ENCODE data around the gene CACNA1D.
A peak's percentile ranks its signal among the peaks of the same experiment; 100 is the strongest.

The CACNA1D gene

DNA sequence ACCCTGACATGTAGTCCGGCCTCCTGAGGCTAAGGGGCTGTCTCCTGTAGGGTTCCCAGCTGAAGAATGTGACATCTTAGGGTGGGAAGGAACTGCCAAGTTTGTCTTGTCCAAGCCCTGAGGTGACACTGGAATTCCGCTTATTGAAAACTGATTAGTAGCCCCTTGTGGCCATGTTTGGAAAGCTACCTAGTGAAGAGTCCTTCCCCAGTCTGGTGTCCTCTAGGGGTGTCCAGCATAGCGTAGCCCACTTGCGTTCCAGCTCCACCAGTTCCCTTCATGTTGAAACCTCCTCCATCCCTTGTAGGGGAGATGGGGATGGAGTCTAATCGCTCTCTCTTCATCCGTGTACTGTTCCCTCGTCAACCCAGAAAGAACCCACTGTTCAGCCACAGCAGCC lies 272.3 kb downstream of the CACNA1D start:
- no peak for DNase-seq

DNA sequence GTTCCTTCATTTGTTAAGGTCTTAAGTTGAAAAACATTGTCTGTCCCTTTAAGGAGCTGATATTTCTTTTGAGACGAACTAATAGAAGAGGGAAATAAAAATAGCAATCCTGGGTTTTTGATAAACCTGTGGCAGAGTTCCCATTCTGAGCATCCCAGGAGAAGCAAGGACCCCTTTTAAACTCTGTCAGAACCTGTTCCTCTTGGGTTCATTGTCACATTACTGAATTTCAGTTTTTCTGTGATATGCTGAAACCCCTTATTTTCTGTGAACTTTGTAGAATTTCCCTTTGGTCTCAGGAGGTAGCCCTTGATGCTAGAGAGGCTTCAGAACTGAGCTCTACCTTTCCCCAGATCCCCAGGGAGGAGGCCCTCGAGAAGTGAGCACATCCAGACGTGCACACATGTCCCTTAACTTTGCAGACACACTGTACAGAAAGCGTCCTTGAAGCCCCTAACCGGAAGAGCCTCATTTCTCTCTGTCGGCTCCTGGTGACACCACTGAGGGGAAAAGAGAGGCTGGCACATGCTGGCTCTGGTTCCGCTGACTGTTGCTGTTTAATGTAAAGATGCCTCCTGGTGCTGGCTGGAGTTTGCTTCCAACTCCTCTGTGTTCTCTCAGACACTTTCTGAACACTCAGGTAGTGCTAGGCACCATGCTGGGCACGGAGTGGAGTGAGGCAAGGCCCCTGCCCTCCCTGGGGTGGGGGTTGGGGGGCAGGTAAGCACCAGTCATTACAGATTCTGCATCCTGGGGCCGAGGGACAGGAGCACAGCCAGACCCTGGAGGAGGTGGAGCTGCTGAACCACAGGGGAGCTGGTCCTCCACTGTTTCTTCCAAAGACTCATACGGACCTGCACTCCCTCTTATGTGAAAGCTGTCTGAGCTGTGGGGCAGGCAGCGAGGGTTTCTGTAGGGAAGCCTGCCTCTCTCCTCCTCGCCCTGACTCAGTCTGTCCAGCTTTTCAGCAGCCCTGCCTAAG lies 274.4 kb downstream of the CACNA1D start:
- no peak for DNase-seq

DNA sequence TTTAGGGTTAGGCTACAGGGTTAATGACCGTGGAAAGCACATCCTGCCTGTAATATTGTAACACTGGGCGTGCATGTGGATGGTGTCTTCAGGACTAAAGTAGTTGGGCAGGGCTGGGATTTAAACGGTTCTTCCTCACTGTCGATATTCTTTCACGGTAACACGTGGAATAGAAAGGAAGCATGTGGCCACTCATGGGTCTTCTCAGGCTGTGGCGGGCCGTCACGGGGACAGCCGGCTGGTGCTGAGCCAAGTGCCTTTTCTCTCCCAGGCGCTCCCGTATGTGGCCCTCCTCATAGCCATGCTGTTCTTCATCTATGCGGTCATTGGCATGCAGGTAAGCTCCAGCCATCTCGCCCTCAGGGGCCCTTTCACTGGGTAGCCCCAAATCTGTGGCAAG lies 278.2 kb downstream of the CACNA1D start:
- DNase-seq, result no peak

DNA sequence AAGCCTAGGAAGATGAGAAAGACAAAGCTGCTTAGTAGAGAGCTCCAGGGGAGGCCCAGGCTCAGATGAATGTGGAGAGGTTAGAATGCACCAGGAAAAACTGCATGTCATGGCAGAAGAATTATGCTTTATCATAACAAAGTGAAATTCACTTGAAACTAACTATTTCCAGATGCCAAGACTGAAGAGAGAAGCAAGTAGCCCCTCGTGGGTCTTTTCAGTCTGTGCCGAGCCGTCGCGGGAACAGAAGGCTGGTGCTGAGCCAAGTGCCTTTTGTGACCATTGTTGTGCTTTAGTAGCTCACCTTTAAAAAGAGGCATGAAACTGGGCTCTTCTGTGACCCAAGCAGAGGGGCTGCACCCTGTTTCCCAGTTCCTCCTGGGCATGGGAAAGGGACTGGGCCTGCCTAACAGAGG lies 278.6 kb downstream of the CACNA1D start:
- no peak for DNase-seq

DNA sequence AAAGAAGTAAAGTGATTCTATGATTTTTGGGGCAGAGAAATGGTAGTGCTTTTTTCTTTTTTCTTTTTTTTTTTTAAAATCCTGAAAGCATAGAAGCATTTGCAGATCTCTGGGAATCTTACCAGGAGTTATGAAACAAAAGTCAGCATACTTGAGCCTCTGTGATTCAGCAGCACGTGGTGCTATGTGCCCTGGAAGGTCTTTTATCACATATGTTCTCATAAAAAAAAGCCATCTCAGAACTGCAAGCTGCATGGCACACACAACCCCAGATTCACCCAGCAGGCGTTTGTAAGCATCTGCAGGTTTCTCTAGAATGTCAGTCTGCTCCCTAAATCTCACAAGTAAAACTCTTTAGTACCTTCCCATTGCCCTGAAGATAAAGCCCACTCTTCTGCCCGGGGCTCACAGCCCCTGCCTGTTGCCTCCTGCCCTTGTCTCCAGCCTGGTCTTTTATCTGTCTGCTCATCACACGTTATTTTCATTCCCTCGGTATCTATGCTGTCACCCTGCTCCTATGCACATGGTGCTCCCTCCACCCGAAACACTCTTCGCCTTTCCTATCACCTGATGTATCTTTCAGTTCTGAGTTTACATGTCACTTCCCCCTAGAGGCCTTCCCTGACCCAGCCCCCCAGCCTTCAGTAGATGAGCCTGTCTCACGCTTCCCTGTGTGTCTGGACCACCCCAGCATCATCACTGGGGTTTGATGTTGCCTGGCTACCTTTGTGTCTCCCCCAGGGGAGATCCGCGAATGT lies 279.4 kb downstream of the CACNA1D start:
- peak; percentile 35 for DNase-seq

DNA sequence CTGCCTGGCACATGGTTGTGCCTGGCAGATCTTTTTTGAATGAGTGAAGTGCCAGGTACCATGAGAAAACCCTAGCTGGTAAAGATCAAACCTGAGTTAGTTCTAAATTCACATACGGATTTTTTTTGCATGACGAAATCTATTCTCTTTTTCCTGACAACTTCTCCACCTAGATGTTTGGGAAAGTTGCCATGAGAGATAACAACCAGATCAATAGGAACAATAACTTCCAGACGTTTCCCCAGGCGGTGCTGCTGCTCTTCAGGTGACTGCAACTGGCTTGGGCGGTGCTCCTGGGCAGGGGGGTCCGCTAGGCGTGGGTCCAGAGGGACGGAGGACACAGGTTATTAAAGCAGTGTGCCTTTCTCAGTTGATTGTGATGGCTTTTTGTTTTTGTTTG lies 280.0 kb downstream of the CACNA1D start:
- no peak for DNase-seq

DNA sequence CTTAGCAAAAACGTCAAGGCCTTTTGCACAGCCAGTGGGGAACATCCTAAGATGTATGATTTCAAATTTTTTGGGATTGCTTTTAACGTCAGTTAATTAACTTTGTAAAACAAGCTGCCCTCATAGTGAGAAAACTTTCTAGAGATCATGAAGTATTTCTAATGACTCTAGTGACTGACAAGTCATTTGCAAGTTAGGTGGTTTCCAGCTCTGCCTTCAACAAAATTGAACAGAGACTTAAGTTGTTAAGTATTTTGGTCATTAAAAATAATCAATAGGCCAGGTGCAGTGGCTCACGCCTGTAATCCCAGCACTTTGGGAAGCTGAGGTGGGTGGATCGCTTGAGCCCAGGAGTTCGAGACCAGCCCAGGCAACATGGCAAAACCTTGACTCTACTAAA lies 280.6 kb downstream of the CACNA1D start:
- no peak for DNase-seq

DNA sequence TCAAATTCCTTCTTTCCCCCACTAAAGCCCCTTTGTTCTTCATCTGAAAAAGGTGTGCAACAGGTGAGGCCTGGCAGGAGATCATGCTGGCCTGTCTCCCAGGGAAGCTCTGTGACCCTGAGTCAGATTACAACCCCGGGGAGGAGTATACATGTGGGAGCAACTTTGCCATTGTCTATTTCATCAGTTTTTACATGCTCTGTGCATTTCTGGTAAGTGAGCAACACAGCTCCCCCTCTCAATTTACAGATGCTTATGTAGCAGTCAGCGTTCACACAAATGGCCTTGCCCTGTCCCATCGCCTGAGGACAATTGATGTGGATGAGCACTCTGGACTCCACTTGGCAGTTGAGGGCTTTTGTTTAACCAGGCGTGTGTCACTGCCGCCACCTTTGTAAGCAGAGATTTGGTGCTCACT lies 281.4 kb downstream of the CACNA1D start:
- DNase-seq, result no peak

DNA sequence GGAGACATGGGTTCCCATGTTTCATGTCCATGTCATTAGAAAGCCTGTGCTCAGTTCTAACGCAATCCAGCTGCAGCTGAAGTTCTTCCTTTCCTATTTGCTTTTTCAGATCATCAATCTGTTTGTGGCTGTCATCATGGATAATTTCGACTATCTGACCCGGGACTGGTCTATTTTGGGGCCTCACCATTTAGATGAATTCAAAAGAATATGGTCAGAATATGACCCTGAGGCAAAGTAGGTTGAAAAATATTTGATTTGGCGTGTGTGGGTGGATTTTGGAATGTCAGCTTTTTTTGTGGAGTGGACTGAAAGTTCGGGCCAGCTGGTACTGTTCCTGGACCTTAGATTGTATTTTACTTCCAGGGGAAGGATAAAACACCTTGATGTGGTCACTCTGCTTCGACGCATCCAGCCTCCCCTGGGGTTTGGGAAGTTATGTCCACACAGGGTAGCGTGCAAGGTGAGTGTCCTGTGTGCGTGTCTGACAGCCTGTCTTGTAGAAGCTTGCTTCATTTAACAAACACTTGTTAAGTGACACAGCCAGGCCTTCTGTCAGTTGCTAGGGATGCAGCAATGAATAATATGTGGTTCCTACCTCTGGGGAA lies 282.2 kb downstream of the CACNA1D start:
- DNase-seq, result no peak

DNA sequence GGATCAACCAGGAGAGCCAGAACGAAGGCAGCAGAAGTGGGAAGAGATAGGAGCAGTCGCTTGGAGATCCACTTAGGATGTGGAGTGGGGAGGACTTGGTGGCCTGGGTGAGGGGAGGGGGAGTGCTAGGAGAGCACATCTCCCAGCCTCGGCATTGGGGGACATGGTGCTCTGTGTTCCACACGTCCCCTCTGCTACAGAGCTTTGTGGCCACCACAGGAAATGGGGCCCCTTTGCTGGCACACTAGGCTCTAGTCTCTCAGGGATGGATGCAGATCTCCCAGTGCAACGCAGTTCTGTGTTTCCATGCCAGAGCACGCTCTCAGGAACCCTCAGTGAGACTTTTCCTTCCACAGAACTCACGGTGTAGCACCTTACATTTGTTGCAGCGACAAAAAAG lies 283.1 kb downstream of the CACNA1D start:
- DNase-seq, result peak; percentile 29

DNA sequence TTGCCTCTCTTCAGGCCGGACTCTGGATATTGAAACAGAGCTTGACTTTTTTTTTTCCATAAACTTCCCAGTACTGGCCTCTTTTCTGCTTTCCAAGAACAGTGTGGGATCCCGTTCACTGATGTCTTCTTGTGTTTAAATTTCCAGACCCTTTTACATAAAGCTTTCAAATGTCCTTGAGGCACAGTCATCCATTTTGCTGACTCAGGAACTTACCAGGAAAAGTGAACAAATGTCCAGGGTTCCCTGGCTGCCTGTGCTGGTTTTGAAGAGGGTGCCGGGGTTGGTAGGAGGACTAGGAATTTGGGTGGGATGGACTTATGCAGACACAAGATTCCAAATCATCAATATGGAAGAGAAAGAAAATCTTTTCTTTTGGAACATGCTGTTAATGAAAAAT lies 283.7 kb downstream of the CACNA1D start:
- no peak for DNase-seq

DNA sequence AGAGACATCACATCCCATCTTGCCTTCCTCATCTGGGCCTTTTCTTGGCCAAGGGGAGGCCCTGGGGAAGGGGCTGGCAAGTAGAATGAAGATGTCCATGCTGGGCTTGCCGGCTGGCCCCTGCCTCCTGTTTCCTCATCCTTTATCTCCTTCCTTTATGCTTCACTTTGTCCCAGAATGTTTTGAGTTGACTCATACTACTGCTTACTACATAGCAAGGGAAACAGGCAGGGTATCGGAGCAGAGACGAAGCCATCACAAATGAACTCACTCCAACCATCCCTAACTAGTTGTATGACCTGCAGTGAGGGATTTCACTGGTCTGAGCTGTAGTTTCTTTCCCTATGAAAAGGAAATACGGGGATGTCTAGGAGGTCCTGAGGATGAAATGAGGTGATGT lies 285.8 kb downstream of the CACNA1D start:
- DNase-seq, result no peak

DNA sequence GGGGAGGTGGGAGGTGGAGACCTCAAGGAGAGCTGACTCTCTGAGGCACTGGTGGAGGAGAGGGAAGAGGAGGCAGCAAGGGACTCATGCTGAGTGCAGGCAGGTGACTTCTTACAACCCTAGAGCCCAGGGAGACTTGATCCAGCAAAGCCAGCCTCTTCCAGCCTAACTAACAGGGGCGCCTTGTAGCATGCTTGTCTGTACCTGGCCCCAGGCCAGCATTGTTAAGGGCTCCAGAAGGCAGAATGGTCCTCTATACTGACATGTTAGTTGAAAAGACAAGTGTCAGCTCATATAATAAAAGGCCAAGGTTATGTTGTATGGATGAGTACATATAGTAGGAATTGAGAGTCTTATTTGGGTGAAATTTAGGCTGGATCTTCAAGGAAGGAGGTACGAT lies 286.4 kb downstream of the CACNA1D start:
- DNase-seq, result no peak

DNA sequence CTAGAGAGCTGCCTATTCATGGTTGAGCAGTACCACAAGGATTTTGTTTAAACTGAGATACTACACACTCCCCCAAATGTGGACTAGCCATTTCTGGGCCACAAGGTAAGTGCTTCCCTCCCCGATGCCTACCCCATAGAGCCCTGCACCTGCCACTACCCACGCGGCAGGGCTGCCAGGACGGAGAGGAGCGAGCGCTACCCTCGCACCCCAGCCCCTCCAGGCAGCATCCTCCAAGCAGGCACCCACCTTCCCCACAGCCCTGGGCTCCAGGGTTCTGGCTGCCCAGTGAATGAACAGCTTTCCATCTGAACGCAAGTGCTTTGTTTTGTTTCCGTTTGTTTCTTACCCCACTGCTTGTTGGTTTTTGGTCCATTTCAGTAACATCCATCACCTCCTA lies 292.6 kb downstream of the CACNA1D start:
- no peak for DNase-seq

DNA sequence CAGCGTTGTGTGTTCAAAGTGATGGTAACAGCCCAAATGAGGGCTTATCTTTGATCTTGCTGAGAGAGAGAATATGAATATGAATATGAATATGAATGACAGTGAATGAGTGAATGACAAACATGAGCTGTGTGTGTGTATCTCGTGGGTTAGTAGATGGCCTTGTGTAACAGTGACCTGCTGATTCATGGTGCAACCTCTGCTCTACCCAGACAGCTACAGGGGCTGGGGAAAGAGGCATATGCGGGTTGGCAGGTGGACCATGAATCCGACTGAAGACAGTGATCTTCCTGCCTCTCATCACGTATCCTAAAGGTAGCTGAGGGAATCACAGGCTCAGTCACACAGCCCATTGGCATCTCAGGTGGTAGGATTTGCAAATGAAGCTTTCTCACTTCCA lies 293.6 kb downstream of the CACNA1D start:
- DNase-seq, result no peak

DNA sequence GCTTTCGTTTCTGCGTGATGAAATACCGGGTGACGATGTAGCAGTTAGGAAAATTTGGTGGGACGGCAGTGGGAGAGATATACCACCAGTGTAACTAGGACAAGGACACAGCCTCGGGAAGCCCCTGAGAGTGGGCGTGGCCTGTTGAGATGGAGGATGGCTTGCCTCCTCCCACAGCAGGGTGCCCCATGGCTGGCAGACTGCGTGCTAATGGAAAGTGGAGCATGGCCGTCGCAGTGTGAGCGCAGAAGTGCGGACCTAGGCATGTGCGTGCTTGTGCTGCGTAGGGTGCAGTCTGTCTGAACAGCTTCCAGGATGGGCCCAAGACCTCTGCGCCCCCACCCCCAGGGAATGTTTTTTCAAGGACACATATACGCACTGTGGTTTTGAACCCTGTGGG lies 295.0 kb downstream of the CACNA1D start:
- DNase-seq, result no peak

DNA sequence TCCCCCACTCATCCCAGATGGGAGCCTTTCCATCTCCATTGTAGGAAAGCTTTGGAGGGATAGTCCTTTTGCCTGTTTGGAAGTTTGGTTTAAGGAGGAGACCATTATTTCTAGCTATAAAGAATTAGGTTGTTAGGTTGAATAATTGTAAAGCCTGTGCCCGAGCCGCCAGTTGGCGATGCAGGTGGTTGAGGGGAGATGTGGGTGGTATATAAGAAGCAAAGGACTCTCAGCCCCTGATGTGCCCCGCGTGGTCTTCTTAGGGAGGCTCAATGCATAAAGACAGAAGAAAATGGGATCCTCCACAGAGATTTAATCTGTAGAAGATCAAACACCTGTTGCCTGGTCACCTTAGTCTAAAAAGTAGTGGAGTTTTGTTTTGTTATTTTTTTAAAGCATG lies 296.1 kb downstream of the CACNA1D start:
- DNase-seq, result no peak

DNA sequence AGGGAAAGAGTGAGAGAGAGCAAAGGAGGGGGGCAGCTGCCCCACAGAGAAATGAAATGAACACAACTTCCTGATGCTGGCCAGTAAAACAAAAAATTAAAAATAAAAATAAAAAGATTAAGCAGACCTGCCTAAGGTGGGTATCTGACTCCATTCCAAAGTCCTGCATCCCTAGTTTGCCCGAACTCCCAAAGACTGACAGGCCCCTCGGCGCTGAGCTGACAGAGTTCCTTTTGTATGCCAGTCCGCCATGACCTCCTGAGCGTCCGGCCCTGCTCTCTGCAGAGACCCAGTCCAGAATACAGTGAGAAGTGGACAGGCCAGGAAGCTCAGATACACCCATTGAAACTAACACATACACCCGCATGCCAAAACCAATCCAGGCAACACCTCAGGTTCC lies 296.9 kb downstream of the CACNA1D start:
- no peak for DNase-seq

DNA sequence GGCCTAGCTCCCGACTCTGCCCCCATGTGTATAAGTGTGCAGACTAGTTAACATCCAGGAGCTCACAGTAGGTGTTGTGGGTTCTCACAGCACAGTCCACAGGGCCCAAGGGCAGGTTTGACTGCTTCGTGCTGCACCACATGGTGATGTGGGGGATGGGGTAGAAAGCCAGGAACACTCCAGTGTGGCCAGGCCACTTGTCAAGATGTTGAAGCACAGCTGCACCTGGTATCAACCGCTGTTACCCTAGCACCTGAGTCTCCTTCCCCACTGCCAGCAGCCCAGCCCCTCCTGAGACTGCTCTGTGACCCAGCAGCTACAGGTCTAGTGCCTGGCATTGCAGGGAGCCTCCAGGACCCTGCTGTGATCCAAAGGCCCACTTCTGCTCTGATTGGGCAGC lies 298.5 kb downstream of the CACNA1D start:
- no peak for DNase-seq

DNA sequence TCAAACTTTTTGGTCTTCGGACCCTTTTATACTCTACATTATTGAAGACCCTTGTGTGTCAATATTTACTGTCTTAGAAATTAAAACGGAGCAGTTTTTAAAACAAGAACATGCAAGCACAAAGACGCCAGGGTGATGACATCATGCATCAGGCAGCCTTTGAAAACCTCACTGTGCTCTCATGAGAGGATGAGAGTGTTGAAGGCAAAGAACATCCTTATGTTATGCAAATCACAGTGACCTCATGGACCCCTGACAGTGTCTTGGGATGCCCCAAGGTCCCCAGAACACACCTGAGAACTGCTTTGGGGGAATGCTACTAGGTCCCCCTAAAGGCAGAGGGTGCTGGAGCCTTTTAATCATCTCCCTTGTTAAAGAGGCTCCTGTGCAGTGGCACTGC lies 300.2 kb downstream of the CACNA1D start:
- no peak for DNase-seq

DNA sequence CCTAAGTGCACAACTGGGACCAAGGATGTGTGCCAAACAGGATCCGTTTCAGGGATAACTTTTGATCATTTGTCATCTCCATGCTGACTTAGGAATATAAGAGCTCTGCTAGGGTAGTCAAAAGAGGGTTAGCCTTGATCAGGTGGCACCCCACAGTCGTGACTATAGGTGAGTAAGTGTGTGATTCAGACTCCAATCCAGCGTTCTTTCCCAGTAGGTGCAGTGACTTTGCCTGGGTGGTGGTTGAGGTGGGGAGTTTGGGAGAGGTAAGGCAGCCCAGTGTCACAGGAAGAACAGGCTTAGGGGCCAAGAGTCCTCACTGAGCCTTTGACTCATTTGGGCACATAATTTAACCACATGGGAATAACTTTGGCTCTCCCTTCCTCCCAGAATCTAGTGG lies 300.8 kb downstream of the CACNA1D start:
- DNase-seq, result no peak

DNA sequence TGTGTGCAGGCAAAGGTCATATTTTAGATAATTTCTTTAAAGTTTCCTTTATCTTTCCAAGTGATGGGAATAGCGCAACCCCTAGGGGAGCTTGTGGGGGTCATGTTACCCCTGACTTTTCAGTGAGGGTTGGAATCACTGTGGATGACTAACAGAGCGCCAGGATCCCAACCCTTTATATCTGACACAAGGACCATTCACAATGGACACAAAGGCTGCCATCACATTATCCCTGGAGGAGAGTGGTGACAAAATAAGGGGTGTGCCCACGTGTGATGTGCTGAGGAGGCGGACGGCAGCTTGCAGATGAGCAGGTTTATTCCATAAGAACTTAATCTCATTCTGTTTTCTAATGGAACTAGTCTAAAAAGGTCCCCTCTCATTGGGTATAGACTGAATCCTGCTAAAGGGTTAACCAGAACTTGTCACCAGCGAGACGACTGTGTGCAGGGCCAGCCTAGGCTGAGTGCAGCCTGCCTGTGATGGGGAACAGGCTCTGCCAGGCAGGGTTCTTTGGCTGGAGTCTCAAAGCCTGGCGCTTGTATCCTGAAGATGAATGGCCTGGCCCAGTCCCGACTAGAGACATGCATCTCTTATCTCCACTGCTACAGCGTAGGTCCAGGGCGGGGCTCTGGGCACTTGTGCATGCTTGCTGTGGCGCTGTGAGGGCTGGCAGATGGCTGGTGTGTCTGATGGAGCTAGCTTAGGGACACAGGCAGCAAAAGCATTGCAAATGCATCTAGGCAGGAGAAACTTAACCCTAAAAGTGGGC lies 301.6 kb downstream of the CACNA1D start:
- peak; percentile 69 for DNase-seq

DNA sequence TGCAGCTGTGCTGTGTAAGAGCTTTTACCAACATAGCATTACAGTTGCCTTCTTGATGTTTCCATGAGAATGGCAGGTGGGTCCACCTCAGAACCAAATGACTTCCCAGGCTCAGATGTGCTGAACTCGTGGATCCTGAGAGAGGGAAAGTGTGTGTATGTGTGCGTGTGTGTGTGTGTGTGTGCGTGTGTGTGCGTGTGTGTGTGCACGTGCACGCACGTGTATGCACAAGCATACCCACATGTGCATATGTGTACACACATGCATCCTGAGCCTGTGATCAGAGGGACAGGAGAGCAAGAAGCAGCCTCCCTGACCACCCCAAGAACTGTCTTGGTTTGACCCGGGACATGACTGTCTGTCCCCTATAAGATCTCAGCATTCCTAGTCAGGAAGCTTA lies 303.7 kb downstream of the CACNA1D start:
- DNase-seq, result no peak
